GM19372 (cell line): Measurements from ENCODE around the gene UBL4B.
"Not testable (repeated sequence)": the region's sequence is repeated elsewhere in the genome, so short reads cannot be mapped to it uniquely, and the experiment has no call there.

Experiments used
- ATAC-seq: cut with Tn5 transposase; IDR thresholded peaks from one replicate; pipeline ENCODE4 v1.9.1; 2021; ENCODE audit warnings: mild to moderate bottlenecking, low read depth, moderate library complexity; ENCODE audit not compliant: unreplicated experiment

Gene UBL4B

GRCh38 chr1:110112143-110112542, at the start of gene UBL4B:
Gene UBL4B, plus strand, starts transcription at chr1:110112443. Its CDS starts 92 bp downstream, at chr1:110112535.
- no peak for ATAC-seq

GRCh38 chr1:110062612-110063011, 49.6 kb upstream of the UBL4B start:
- ATAC-seq, result no peak

GRCh38 chr1:110063781-110064180, 48.5 kb upstream of the UBL4B start:
- no peak for ATAC-seq

GRCh38 chr1:110064576-110065337, 47.5 kb upstream of the UBL4B start:
- ATAC-seq, result no peak

- ATAC-seq, result no peak
These were observed 46.4 kb upstream of the UBL4B start for GRCh38 chr1:110065841-110066240.

GRCh38 chr1:110067479-110067892, 44.8 kb upstream of the UBL4B start:
- ATAC-seq, result no peak

- no peak for ATAC-seq
These were observed 44.2 kb upstream of the UBL4B start for GRCh38 chr1:110067893-110068645.

GRCh38 chr1:110068646-110069403, 43.4 kb upstream of the UBL4B start:
- no peak for ATAC-seq

- ATAC-seq, result no peak
These were observed 42.6 kb upstream of the UBL4B start for GRCh38 chr1:110069404-110070281.

GRCh38 chr1:110070282-110070669, 42.0 kb upstream of the UBL4B start:
- ATAC-seq, result no peak

- no peak for ATAC-seq
These were observed 41.5 kb upstream of the UBL4B start, which contains the start of gene ALX3 for GRCh38 chr1:110070671-110071242. Gene ALX3, minus strand, starts transcription at chr1:110070672. Its CDS starts 60 bp downstream, at chr1:110070612.

GRCh38 chr1:110074166-110074565, 38.1 kb upstream of the UBL4B start:
- no peak for ATAC-seq

GRCh38 chr1:110076789-110077500, 35.3 kb upstream of the UBL4B start:
- no peak for ATAC-seq

GRCh38 chr1:110079995-110080394, 32.2 kb upstream of the UBL4B start:
- ATAC-seq, result not testable (repeated sequence)

- no peak for ATAC-seq
These were observed 31.2 kb upstream of the UBL4B start for GRCh38 chr1:110081061-110081460.

GRCh38 chr1:110082477-110082876, 29.8 kb upstream of the UBL4B start:
- ATAC-seq, result no peak

- no peak for ATAC-seq
These were observed 29.0 kb upstream of the UBL4B start for GRCh38 chr1:110083061-110083865.

- ATAC-seq, result no peak
These were observed 28.4 kb upstream of the UBL4B start for GRCh38 chr1:110083866-110084226.
